ENCODE results near the gene TULP1.
"Not testable (repeated sequence)": the region's sequence is repeated elsewhere in the genome, so short reads cannot be mapped to it uniquely, and the experiment has no call there.

GRCh38 chr6:35517978-35518377 is 5.3 kb upstream of the TULP1 start:
- TF ChIP-seq CTCF, POLR2A, EP300 (IDR thresholded peaks at IDR 0.05): not testable (repeated sequence)
